ENCODE measurements around the gene MAGI3.
"Not testable (repeated sequence)": the region's sequence is repeated elsewhere in the genome, so short reads cannot be mapped to it uniquely, and the experiment has no call there.

MAGI3 gene

DNA sequence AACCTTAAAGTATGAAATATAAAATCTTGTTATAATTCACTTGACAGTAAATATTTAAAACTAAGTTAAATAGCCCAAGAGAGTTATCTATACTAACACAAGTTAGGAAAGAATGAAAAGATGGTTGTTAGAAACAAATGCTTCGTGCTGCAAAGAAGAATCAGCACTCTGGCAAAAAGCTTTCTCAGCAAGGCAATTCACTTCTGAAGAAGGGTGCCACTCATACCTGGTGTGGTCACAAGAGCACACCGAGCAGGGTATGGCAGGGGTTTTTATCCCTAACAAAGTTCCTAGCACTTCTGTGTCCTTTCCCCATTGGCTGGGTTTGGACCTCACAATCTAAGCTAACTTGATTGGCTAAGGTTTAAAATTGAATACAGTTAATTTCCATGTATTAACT, 121.0 kb downstream of the MAGI3 start:
- DNase-seq = no peak

DNA sequence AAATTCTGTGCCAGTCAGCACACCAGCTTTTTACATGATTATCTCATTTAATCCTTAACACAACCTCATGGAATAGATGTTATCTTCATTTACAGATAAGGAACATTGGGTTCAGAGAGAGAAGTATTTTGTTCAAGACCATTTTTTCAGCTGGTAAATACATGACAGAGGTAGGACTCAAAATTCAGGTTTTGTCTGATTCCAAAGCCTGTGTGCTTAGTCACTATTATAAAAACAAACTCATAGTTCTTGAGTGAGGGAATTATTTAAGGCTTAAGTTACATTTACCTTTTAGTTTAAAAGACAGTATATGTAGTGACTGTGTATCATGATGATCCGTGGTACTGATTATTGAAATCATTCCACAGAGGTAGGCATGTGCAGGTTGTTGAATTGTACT, 125.2 kb downstream of the MAGI3 start:
- no peak for DNase-seq

DNA sequence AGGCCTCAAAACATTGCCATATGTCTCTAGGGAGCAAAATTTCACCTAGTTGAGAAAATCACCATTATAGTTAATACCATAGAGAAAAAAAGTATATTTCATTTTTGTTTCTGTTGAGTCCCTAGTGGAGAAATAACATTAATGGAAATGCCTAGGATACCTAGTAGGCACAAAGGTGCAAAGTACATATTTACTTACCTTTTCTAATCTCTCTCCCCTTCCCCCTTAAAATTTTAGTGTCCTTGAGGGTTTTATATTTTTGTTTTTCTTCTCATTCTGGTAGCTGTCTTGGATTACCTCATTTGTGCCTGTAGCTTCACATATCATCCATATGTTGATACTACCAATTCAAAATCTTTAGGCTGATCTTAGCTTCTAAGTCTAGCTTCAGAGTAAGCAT, 127.0 kb downstream of the MAGI3 start:
- no peak for DNase-seq

DNA sequence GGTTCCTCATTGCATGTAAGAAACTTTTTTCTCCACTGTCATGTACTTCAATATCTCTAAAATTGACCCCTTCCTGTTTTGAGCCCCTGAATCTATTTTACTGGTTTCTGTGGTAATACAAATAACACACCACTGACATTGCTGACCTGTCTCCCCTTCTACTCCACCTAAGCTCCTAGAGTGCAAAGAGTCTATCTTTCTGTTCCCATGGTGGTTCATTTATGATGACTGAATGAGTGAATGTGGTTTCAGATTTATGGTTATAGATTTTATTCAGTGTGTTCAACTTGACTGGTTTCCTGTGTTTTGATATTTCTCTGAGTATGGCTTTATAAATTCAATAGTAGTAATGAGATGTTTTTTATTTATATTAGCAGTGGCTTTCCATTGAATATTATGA, 127.7 kb downstream of the MAGI3 start:
- DNase-seq = no peak

DNA sequence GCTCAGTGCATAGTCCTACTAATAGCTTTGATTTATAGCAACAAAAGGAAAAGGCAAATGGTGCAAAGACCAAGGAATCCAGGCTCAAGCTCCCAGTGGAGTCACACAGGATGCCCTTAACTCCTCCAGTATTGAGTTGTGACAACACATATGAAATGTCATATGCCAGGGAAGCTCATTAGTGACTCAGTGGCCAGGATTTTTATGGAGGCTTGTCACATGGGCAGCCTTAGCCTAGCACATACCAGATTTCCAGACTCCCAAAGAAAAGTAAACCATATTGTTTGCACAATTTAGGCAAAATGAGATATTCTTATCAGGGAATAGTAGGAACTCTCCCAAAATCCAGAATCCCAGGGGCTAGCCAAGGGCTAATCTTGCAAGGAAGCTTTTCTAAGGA, 129.2 kb downstream of the MAGI3 start:
- no peak for DNase-seq

DNA sequence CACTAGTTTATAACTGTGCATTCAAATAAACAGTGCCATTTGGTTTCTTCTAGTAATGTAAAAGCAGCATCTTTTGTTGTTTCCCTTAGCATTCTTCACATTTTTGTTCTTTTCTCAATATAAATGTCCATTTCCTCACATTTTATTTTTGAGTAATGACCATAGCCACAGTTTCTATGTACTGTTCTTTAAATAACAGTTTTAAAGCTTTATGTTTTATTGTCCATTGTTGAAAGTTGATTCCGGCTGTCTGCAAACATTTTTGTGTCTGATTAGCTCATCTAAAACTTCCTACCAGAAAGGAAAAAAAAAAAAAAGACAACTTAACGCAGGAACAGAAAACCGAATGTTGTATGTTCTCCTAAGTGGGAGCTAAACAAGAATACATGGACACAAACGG, 139.7 kb downstream of the MAGI3 start:
- no peak for DNase-seq

DNA sequence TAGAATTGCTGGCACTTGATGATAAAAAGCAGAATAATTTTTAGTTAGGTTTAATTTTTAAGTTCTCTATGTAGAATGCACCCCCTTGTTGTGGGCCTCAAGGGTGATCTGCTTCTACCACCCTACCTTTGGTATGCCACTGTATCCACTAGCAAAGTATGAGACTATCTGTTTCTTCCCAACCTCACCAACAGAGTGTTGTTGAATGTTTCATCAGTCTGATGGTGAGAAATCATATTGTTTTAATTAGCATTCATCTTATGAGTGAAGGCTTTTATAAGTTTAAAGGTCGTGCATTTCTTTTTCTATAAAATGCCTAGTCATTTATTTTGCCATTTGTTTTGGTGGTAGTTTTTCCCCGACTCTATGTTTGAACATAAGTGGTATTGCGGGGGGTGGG, 141.0 kb downstream of the MAGI3 start:
- no peak for DNase-seq

DNA sequence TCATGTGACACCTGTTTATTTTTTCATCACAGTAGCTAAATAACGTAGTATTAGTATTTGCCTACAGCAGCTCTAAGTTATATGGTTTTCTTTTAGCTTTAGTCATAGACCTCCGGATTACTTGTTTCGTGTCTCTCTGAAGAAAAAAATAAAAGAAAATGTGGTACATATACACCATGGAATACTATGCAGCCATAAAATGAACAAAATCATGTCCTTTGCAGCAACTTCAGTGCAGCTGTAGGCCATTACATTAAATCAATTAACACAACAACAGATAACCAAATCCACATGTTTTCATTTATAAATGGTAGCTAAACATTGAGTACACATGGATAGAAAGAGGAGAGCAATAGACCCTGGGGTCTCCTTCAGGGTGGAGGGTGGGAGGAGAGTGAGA, 142.7 kb downstream of the MAGI3 start:
- DNase-seq = no peak

DNA sequence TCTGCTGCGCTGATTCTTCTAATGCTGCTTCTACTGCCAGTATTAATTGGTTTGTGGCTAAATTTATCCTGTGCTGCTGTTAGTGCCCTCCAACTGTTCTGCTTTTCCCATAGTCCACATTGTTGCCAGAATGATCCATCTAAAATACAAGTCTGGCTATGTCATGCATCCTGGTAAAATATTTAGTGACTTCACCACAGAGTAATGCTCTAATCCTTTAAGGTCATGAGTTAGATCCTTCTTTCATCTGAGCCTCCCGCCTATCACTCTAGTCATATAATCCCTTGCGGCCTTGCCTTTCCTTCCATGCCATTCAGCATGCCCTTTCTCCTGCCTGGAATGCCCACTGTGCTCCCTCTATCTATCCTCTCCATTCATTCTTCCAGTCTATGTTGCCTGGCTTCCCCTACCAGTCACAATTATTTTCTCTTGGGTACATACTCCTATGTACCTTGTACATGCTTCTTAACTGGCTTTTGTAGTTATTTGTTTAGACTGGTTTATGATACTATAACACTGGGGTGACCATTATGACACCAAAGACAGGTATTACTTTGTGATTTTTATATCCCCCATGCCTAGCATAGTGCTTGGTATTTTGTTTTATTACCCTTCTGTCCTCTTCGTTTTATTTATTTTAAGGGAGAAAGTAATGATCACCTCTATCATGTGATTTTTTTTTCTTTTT, 144.0 kb downstream of the MAGI3 start:
- DNase-seq = no peak

DNA sequence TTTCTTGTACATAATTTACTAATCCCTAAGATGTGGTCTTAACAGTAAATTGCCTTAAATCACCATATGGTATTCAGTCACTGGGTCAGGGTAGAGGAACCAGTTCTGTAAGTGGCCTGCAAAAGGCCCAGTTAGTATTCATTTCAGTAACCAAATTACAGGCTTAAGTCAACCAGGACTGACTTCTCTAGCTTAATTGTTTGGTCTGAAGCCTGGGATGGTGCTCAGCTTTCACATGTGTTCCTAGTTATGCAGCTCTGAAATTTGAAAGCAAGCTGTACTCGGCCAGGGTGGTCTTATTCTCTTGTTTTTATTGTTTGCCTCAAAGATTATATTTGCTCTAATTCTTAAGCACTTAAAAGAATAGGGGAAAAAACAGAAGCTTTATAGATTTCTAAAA, 144.6 kb downstream of the MAGI3 start:
- DNase-seq = no peak

DNA sequence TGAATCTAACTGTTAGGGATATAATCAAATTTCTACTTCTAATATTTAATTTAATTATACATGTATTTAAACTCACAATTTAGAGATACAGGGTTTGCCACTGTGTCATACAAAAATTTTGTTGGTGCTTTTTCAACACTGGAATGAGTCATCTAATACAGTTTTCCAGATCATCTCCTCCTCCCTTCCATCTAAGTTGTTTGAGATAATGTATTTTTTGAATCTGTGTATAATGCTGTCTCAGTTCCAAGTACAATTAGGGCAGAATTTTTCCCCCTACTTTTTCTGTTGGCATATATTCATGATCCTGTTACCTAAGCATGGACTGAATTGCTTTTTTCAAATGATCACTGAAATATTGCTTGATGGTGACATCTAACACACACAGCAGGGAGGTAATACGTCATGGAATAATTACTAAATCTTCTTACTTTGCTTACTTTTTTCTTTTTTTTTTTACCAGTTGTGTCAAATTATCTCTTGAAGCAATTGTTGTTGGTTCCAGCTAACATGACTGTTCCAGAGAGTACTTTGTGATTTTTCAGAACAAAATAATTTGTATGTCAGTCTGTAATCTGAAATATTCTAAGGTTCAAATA, 146.0 kb downstream of the MAGI3 start:
- no peak for DNase-seq

DNA sequence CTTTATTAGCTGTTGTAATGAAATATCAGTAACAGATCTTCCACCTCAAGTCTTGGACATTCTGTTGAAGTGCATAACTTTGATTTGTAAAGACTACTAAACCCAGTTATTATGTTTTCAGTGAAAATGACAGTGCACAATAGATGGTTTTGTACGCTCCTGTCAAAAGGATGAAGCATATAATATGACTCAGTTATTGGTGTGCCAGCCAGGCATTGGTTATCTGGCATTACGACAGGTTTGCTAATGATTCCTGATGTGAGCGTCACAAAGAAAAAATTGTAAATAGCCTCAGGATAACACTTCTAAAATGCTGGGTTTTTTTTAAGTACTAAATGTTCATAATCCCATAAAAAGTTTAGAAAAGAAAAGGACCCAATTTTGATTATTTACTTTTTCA, 147.9 kb downstream of the MAGI3 start:
- DNase-seq = no peak

DNA sequence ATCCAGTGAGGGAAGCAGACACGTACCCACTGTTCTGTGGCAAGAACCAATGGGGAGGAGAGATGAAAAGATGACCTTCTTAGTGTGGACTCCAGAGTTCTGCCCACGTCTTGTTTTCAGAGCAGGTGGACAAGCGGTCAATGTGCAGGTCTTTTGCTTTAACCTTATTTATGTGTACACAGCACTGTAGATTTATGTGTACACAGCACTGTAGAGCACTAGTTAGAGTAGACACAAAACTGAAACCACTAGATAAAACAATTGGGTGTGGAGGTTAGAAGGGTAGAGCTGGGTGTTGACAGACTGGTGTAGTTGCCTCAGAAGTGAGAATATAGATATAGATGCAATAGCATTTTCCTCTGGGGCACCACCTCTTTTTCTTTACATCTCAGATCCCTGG, 150.0 kb downstream of the MAGI3 start:
- DNase-seq = no peak

DNA sequence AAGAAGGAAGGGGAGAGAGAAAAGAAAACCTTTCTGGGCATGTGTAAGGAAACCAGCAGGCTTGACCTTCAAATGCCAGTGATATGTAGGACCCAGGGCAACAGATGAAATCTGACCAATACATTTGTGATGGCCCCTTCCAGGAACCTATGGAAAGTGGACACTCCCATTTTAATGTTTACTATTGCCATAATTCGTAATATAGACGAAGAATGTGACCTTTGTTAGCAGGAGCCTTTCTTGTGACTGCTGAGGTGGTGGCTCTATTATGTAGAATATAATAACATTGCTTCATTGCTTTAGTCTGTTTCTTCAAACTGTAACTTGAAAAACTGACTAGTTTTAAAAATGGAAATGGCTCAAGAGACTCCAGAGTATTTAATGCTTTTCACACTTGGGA, 150.8 kb downstream of the MAGI3 start:
- DNase-seq = no peak

DNA sequence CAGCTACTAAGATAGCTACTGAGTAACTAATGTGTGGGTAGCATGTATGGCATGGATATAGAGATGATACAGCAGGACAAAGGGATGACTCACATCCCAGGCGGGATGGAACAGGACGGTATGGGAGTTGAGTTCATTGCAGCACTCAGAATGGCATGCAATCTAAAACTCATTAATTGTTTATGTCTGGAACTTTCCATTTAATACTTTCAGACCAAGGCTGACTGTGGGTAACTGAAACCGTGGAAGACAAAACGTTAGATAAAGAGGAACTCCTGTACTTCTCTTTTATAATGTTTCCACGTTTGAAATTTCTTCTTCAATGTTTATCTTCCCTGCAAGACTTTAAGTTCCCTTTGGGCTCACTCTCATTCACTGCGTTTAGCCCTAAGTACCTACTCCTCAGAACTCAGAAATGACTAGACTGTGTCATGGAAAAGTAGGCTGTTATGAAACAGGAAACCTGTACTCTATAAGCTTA, 151.9 kb downstream of the MAGI3 start:
- DNase-seq = no peak

DNA sequence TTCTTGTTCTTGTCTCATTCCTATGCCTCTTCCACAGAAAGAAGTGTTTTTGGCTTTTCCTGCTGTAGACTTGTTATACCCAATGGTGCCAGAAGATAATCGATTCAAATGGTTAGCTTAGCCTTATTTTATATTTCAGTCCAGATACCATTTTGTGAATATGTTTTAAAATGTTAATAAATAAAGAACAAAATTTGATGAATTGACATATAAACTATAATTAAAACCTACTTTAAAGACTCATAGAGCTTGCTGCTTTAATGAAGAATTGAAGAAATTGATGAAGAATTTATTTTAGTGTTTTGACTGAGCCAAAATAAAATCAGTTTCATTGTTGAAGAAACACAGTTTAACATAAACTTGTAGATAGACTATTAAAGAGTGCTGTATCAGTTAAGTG, 152.8 kb downstream of the MAGI3 start:
- DNase-seq = no peak

DNA sequence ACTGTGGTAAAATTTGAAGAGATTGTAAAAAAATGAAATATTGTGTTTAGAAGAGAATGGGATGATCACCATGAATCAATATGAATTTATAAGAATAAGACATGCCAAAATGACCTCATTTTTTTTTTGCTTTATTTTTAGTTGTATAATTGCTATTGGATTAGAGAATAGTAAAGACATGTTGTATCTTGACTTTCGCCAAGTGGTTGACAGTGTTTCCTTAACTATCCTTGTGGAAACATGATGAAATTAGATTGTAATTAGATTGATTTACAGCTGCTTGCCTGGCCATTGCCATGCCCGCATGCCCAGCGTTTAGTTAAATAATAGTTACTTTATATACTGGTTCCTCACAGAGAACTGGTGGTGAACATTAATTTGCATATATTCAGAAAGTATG, 154.9 kb downstream of the MAGI3 start:
- no peak for DNase-seq

DNA sequence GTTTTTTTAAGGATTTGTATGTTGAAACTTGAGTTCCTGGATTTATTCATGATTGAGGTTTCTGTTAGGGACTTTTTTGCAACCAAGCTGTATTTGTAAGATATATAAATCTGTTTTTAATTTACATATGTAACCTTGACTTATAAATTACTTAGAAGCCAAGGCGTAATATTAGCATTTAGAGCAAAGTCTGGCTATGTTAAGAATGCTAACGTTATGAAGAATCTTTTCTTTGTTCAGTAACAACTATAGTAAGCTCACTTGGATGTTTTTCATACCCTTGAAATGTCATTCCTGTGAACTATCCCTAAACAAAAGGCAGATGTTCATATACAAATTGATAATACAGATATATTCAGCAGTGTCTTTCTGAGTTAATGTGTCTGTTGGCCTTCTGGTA, 155.3 kb downstream of the MAGI3 start:
- no peak for DNase-seq

DNA sequence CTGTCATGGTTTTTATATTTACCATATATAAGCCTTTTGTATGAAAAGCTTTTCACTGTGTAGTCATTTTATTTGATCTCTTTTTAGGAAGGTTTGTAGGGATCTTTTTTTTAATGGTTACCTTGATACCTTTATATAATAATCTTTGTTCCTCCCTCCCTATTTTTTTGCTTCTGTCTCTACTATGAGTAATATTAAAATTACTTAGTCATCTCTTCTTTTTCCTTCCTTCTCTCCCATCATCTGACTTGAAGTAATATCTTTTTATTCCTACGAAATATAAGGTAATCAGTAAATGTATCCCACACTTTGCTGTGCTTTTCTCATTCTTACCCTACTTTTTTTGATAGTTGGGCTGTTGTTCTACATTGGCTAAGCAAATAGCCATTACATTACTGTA, 161.4 kb downstream of the MAGI3 start:
- DNase-seq = no peak

DNA sequence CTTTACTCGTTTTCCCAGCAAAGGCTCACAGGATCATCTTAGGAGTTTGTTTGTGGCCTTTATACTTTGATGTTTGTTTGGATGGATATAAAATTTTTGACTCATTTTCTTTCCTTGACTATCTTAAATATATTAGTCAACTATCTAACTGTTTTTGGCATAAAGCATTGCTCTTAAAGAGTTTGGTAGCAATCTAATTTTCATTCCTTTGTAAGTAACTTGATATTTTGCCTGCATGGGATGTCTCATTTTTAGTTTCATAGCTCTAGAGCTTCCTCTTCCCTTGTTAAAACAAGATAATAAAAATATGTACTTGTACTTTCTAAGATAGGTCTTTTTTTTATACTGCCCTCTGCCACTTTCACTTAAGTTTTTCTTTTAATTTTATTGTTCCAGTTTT, 161.9 kb downstream of the MAGI3 start:
- DNase-seq = no peak

DNA sequence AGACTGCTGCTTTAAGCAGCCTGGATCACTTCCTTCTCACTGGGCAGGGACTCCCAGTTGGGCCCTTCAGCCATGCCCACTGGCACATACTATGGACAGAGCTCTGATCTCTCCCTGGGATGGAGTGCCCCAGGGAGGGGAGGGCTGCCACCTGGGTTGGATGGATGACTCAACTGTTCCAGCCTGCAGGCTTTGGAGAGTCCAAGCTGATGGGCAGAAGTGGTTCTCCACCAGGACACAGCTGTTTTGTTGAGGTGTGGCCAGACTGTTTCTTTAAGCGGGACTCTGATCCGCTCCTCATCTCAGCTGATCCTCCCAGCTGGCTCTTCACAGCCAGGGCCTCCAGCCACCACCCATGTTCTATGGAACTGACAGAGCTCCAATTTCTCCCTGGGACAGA, 166.9 kb downstream of the MAGI3 start:
- no peak for DNase-seq

DNA sequence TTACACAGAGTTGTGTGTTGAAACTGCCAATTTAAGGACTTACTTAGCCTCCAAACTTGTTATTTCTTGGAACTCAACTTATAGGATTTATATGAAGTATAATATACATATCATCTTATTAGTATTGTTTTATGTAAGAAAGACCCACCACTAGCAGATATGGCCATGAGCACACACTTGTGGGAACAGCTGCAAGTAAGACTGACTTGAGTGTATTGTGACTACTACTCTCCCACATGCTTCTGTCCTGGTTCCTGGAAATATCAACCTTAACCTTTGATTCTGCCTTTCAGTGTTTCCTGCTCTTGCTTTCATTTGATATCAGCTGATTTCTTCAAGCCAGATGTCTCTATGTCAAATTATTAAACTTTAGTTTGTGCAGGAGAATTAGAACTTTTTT, 175.3 kb downstream of the MAGI3 start:
- no peak for DNase-seq

DNA sequence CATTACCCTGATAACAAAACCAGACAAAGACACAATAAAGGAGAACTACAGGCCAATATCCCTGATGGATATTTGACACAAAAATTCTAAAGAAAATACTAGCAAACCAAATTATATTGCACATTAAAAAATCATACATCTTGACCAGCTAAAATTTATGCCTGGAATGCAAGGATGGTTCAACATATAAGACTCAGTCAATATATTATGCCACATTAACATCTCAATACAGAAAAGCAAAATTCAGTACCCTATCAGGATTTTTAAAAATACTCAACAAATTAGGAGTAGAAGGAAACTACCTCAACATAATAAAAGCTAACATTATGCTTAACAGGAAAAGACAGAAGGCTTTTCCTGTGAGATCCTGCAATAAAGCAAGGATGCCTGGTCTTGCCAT, 177.1 kb downstream of the MAGI3 start:
- DNase-seq = no peak

DNA sequence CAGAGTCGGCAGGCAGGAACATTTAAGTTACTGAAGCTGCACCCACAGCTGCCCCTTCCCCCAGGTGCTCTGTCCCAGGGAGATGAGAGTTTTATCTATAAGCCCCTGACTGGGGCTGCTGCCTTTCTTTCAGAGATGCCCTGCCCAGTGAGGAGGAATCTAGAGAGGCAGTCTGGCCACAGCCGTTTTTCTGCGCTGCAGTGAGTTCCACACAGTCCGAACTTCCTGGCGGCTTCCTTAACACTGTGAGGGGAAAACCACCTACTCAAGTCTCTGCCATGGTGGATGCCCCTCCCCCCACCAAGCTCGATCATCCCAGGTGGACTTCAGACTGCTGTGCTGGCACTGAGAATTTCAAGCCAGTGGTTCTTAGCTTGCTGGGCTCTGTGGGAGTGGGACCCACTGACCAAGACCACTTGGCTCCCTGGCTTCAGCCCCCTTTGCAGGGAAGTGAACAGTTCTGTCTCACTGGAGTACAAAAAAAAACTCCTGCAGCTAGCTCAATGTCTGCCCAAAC, 185.5 kb downstream of the MAGI3 start:
- not testable (repeated sequence) for DNase-seq

Data from hypothalamus (tissue), 51 donors.